IMR-90 (cell line): ENCODE results near the gene TXNDC5. TPM values are rescaled to one million over a fixed set of nuclear protein-coding genes. Genes with fewer than 3 reads are reported as not detected.
A peak's percentile ranks its signal among the peaks of the same experiment; 100 is the strongest.

ENCODE experiments used
- ATAC-seq: fragments of 200-7000 bp; cut with Tn5 transposase; 2 replicates; pipeline ENCODE4 v1.9.1; 2020; ENCODE audit warnings: low read depth, mild to moderate bottlenecking, moderate library complexity
- BruUV-seq: library from RNA; stranded (reverse); fragments of 400-500 nt; replicated peaks from 2 replicates; lab custom pipeline; 2021; lab: Mats Ljungman, UMichigan
- CTCF ChIA-PET: fragments of 300-600 bp; formaldehyde crosslinking; extraction: SDS; loops from one replicate; lab custom pipeline; 2021; ENCODE audit warnings: antibody characterized with exemption; lab: Yijun Ruan, JAX
- POLR2A ChIA-PET: fragments of 300-600 bp; sonication (Branson Sonifier 250); formaldehyde crosslinking; loops from one replicate; lab custom pipeline; 2022; ENCODE audit warnings: antibody characterized with exemption; ENCODE audit not compliant: unreplicated experiment; lab: Charles Lee
- DNase-seq: peaks from one replicate; pipeline ENCODE4 v3.0.0; 2013
- H2AFZ ChIP-seq: replicated peaks from 2 replicates; pipeline ENCODE3; 2013; ENCODE audit warnings: low read length, mild to moderate bottlenecking; ENCODE audit not compliant: poor library complexity
- H2AK5ac ChIP-seq: 2 replicates; pipeline ENCODE4 v1.6.1; 2013; ENCODE audit warnings: low read depth, low read length, inconsistent platforms
- H2AK9ac ChIP-seq: replicated peaks from 2 replicates; pipeline ENCODE3; 2013; ENCODE audit warnings: mild to moderate bottlenecking, low read depth, low read length, moderate library complexity; ENCODE audit not compliant: poor library complexity
- H2BK120ac ChIP-seq: 2 replicates; pipeline ENCODE4 v1.6.1; 2013; ENCODE audit warnings: low read depth, low read length, inconsistent platforms
- H2BK15ac ChIP-seq: 3 replicates; pipeline ENCODE4 v1.6.1; 2013; ENCODE audit warnings: low read depth, low read length, inconsistent platforms
- H2BK20ac ChIP-seq: 2 replicates; pipeline ENCODE4 v1.6.1; 2013; ENCODE audit warnings: low read depth, mild to moderate bottlenecking, inconsistent platforms, low read length, moderate library complexity
- H2BK5ac ChIP-seq: 2 replicates; pipeline ENCODE4 v1.6.1; 2013; ENCODE audit warnings: mild to moderate bottlenecking, low read depth, low read length, inconsistent platforms; ENCODE audit not compliant: poor library complexity, severe bottlenecking
- H3K14ac ChIP-seq: replicated peaks from 2 replicates; pipeline ENCODE4 v1.6.1; 2013; ENCODE audit warnings: low read depth, low read length, inconsistent platforms
- H3K18ac ChIP-seq: 2 replicates; pipeline ENCODE4 v1.6.1; 2013; ENCODE audit warnings: low read depth, low read length, control low read depth
- H3K23ac ChIP-seq: 2 replicates; pipeline ENCODE4 v1.6.1; 2013; ENCODE audit warnings: low read depth, low read length, inconsistent platforms
- H3K27ac ChIP-seq: 2 replicates; pipeline ENCODE4 v1.5.1; 2013; ENCODE audit warnings: mild to moderate bottlenecking, control low read depth, low read length; ENCODE audit not compliant: insufficient read depth
- H3K27me3 ChIP-seq: 2 replicates; pipeline ENCODE4 v1.6.1; 2013; ENCODE audit warnings: low read length; ENCODE audit not compliant: control insufficient read depth, insufficient read depth
- H3K36me3 ChIP-seq: 2 replicates; pipeline ENCODE4 v1.6.1; 2013; ENCODE audit warnings: low read length, mixed read lengths; ENCODE audit not compliant: control insufficient read depth, insufficient read depth
- H3K4ac ChIP-seq: 2 replicates; pipeline ENCODE4 v1.6.1; 2013; ENCODE audit warnings: low read depth, low read length, inconsistent platforms
- H3K4me1 ChIP-seq: 2 replicates; pipeline ENCODE4 v1.6.1; 2013; ENCODE audit warnings: low read length, mixed read lengths; ENCODE audit not compliant: control insufficient read depth, insufficient read depth
- H3K4me2 ChIP-seq: 2 replicates; pipeline ENCODE4 v1.6.1; 2013; ENCODE audit warnings: low read depth, mild to moderate bottlenecking, control low read depth, low read length, moderate library complexity
- H3K4me3 ChIP-seq: 2 replicates; pipeline ENCODE4 v1.5.1; 2013; ENCODE audit warnings: low read depth, mild to moderate bottlenecking, control low read depth, low read length, moderate library complexity; ENCODE audit not compliant: insufficient read depth
- H3K56ac ChIP-seq: 2 replicates; pipeline ENCODE4 v1.6.1; 2013; ENCODE audit warnings: low read length, inconsistent platforms; ENCODE audit not compliant: insufficient read depth; ENCODE audit errors: extremely low read depth
- H3K79me1 ChIP-seq, 2 experiments: 2 replicates each; pipeline ENCODE4 v1.6.1; 2013; ENCODE audit warnings: low read length in 2 of 2, inconsistent platforms in 1 of 2, low read depth in 1 of 2
- H3K9ac ChIP-seq: 2 replicates; pipeline ENCODE4 v1.6.1; 2013; ENCODE audit warnings: low read depth, low read length, control low read depth
- H3K9me1 ChIP-seq: 2 replicates; pipeline ENCODE4 v1.6.1; 2013; ENCODE audit warnings: low read length, inconsistent platforms; ENCODE audit not compliant: insufficient read depth
- H3K9me3 ChIP-seq: 2 replicates; pipeline ENCODE4 v1.6.1; 2013; ENCODE audit warnings: low read length; ENCODE audit not compliant: control insufficient read depth, insufficient read depth
- H4K20me1 ChIP-seq: 2 replicates; pipeline ENCODE4 v1.6.1; 2013; ENCODE audit warnings: low read length, inconsistent platforms; ENCODE audit not compliant: insufficient read depth
- H4K5ac ChIP-seq: 2 replicates; pipeline ENCODE4 v1.6.1; 2013; ENCODE audit warnings: mild to moderate bottlenecking, low read depth, low read length, control low read depth
- H4K8ac ChIP-seq, 2 experiments: 2 replicates each; pipeline ENCODE4 v1.6.1; 2013; ENCODE audit warnings: low read depth in 2 of 2, low read length in 2 of 2, control low read depth in 1 of 2, inconsistent platforms in 1 of 2
- H4K91ac ChIP-seq: 2 replicates; pipeline ENCODE4 v1.6.1; 2013; ENCODE audit warnings: low read depth, low read length, inconsistent platforms; ENCODE audit not compliant: insufficient read depth
- CEBPB ChIP-seq: IDR thresholded peaks from 2 replicates; pipeline ENCODE4 v1.6.1; 2012; ENCODE audit warnings: low read depth, low read length, improper control_type of control experiment
- POLR2A ChIP-seq: IDR thresholded peaks from 2 replicates; pipeline ENCODE4 v1.6.1; 2012; ENCODE audit warnings: mild to moderate bottlenecking, low read depth, low read length
- WGBS, 2 experiments: methylation state at CpG; one replicate each; pipeline versions ENCODE4 v1.1.5 to v1.1.7; 2013; ENCODE audit warnings: missing lambda C conversion rate in 2 of 2; ENCODE audit not compliant: insufficient read length in 1 of 2; ENCODE audit errors: extremely low coverage in 2 of 2; 5-methylcytosine and 5-hydroxymethylcytosine counted together
- dilution Hi-C: fragments of 300-500 bp; cut with HindIII; formaldehyde crosslinking; loops from one replicate; pipeline ENCODE4 v1.14.3; 2018; ENCODE audit warnings: low sequenced_read_pairs; ENCODE audit not compliant: unreplicated experiment
- in situ Hi-C: fragments of 300-500 bp; cut with MboI; formaldehyde crosslinking; loops from 3 replicates; pipeline ENCODE4 v1.14.3; 2019; ENCODE audit warnings: low sequenced_read_pairs, inconsistent platforms, mixed read lengths
- intact Hi-C: fragments of 100-400 bp; cut with micrococcal nuclease; formaldehyde crosslinking; loops from 2 replicates; pipeline ENCODE4 v1.10.0; 2022
- polyA plus RNA-seq, 3 experiments: library from polyadenylated mRNA; depleted of rRNA; stranded (reverse); fragments of >200 nt; gene quantifications; 2 replicates each; pipeline ENCODE4 v1.2.3, GENCODE V29; 2012; ENCODE audit warnings: low replicate concordance in 1 of 3
- total RNA-seq: library from RNA; depleted of rRNA; stranded (reverse); fragments of >200 nt; gene quantifications from 2 replicates; pipeline ENCODE4 v1.2.3, GENCODE V29; 2012

Gene TXNDC5
- total and polyA plus RNA-seq, 2 of the 4 experiments (the other 2 are of a cell fraction), result 274 to 439 TPM

DNA sequence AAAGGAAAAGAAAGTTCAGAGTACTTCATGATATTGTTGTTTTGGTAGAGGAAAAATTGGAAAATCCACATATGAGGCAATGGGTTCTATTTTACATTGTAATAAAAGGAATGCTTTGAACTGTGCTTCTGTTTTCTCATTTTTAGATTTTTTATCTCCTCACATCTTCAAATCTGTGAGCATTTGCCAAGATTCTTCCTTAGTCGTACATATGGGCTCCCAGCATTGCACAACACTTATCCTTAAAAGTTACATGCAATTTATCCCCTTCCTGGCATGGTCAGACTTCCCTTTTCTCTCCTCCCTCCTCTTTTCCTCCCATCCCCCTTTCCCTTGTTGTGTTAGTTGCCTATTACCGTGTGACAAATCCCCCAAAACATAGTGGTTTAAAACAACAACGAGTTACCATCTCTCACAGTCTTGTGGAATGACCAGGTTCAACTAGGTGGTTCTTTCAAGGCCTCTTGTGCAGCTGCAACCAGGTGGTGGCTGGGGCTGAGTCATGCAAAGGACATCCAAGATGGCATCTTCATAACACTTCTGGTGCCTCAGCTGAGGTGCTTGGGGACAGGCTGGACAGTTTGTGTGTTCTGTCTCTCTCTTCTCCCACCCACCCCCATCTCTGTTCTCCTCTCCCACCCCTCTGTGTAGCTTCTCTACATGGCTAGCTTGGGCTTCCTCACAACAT, 68.7 kb downstream of the TXNDC5 start:
- POLR2A ChIA-PET, result no interaction called here
- TF ChIP-seq POLR2A (no peak), CEBPB (peak; percentile 60)

More for the DNA sequence above, 68.7 kb downstream of the TXNDC5 start:
- Histone ChIP-seq H3K56ac (no peak overlapping the region), H3K27ac (no peak overlapping the region), H3K9me1 (no peaks in the 10 kb centered on the region), H3K4me3 (no peak overlapping the region), H3K18ac (peak overlapping the region; percentile 54; the same call in 1 of the 2 replicates), H4K91ac (no peak overlapping the region), H2AK5ac (no peak overlapping the region), H2BK20ac (no peak overlapping the region), H3K14ac (no peak overlapping the region), H3K79me1 (no peaks in the 10 kb centered on the region), H3K27me3 (no peaks in the 10 kb centered on the region), H3K9ac (no peak overlapping the region), H2AFZ (no peak overlapping the region), H3K9me3 (peaks cover 7% of the 10 kb centered on the region), H3K4me2 (no peak overlapping the region), H2BK15ac (no peak overlapping the region), H4K5ac (no peak overlapping the region; the same call in 1 of the 2 replicates), H3K4me1 (peaks cover 2% of the 10 kb centered on the region; the same call in 1 of the 2 replicates), H3K4ac (no peak overlapping the region), H4K20me1 (no peaks in the 10 kb centered on the region), H3K36me3 (peaks cover 1% of the 10 kb centered on the region; the same call in 1 of the 2 replicates), H2BK120ac (no peak overlapping the region), H2AK9ac (no peak overlapping the region), H4K8ac (no peak overlapping the region), H3K23ac (no peak overlapping the region), H2BK5ac (no peak overlapping the region)
- no TSS peak for BruUV-seq
- CTCF ChIA-PET, result no interaction called here
- DNase-seq, result peak; percentile 4
- ATAC-seq, result no peak
- dilution Hi-C loops, result no loop called here
- no CpG with 5 or more reads among the region's 3 CpGs for WGBS, 2 experiments
- intact Hi-C loops, result no loop called here
- in situ Hi-C loops, result no loop called here
